Sigmoid colon (tissue), 7 donors: ENCODE measurements around the gene MRPL27. TPM values are rescaled to one million over a fixed set of nuclear protein-coding genes. Genes with fewer than 3 reads are reported as not detected.

Experiments
- DNase-seq: peaks from one replicate; pipeline ENCODE4 v3.0.0-alpha.2; 2019
- H3K27ac ChIP-seq, 4 donors: fragments of 200-600 bp; sonication (generic); one replicate each; pipeline ENCODE4 v1.5.1; 2016 to 2019; ENCODE audit warnings: mild to moderate bottlenecking in 1 of 4
- H3K27me3 ChIP-seq, 3 donors: fragments of 200-600 bp; sonication (generic); one replicate each; pipeline ENCODE4 v1.5.1; 2019; ENCODE audit warnings: mild to moderate bottlenecking in 1 of 3
- H3K36me3 ChIP-seq, 4 donors: fragments of 200-600 bp; sonication (generic); one replicate each; pipeline ENCODE4 v1.5.1; 2016 to 2019
- H3K4me1 ChIP-seq, 4 donors: fragments of 200-600 bp; sonication (generic); one replicate each; pipeline ENCODE4 v1.5.1; 2017 to 2019
- H3K4me3 ChIP-seq, 4 donors: fragments of 200-600 bp; sonication (generic); one replicate each; pipeline ENCODE4 v1.5.1; 2017 to 2019; ENCODE audit warnings: mild to moderate bottlenecking in 2 of 4, moderate library complexity in 1 of 4
- H3K9me3 ChIP-seq, 4 donors: fragments of 200-600 bp in 3 of 4; sonication (generic) in 3 of 4; one replicate each; pipeline versions ENCODE4 v1.5.1 to v1.6.1; 2013 to 2019
- EP300 ChIP-seq, 4 donors: sonication (generic); formaldehyde crosslinking; IDR thresholded peaks; one replicate each; pipeline ENCODE4 v1.6.1; 2017; ENCODE audit warnings: antibody characterized with exemption in 4 of 4
- POLR2A ChIP-seq, 2 donors: fragments of 450-650 bp; IDR thresholded peaks; one replicate each; pipeline ENCODE4 v1.6.1; 2016; ENCODE audit warnings: antibody characterized with exemption in 2 of 2, mild to moderate bottlenecking in 2 of 2, moderate library complexity in 2 of 2
- POLR2AphosphoS5 ChIP-seq, 4 donors: sonication (generic); formaldehyde crosslinking; IDR thresholded peaks; one replicate each; pipeline ENCODE4 v1.6.1; 2017; ENCODE audit warnings: antibody characterized with exemption in 4 of 4
- WGBS, 2 donors: extraction: QIAGEN DNeasy Blood & Tissue Kit; methylation state at CpG; one replicate each; pipeline ENCODE4 v1.1.7; 2013; 5-methylcytosine and 5-hydroxymethylcytosine counted together
- intact Hi-C: fragments of 100-400 bp; cut with DNase I; formaldehyde crosslinking; loops from one replicate; pipeline ENCODE4 v1.15.1; 2023
- polyA plus RNA-seq, 3 donors: library from polyadenylated mRNA; stranded (reverse); fragments of 200-250 nt; gene quantifications; one replicate each; pipeline ENCODE4 v1.2.3, GENCODE V29; 2013
- total RNA-seq, 4 donors: library from RNA; depleted of rRNA; stranded (reverse); fragments of >200 nt; gene quantifications; one replicate each; pipeline ENCODE4 v1.1.0, GENCODE V29; 2016
- TF ChIP-seq, protein P1 (sequence below), 4 experiments: fragments of 450-650 bp in 3 of 4; fragments of 200-600 bp in 1 of 4; IDR thresholded peaks; one replicate each; pipeline ENCODE4 v1.5.1; 2016 to 2019; ENCODE audit warnings: antibody characterized with exemption in 4 of 4, mild to moderate bottlenecking in 3 of 4, moderate library complexity in 2 of 4
- donor health status: healthy with polysubstance abuse.
- donor health status: Bipolar disorder and iron deficiency.
- donor health status: healthy.

The MRPL27 gene
- total and polyA plus RNA-seq, 7 donors: 64.0 to 234 (median 94.6) TPM

DNA sequence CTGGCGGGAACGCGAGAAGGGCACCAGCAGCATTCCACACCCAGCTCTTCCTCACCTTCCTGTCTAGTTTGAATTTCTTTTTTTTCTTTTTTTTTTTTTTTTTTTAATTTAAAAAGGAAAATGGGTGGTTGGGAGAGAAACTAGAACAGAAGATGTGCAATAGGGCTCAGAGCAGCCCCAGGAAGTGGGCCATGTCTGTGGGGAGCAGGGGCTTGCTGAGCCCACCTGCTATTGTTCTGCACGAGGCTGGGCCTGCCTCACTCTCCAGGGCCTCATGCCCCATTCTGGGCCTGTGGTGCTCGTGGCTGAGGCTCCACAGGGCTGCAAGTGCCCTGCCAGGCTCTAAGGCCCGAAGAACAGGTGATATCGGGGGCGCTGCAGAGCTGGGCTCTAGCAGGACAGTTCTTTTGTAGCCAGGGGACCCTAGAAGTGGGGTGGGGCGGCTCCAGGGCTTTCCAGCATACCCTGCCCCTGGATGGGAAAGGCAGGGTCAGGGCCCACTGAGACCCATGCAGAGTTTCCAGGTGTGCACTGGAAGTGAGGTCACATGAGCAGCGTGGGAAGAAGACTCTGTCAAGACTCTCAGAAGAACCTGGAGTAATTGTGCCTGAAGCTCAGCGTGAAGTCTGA lies 12.4 kb downstream of the MRPL27 start:
- H3K27ac ChIP-seq: no peak overlapping the region
- intact Hi-C loops: no loop called here
- peaks cover 0 to 23% (median 17%) of the 10 kb centered on the region in 4 donors for H3K4me1 ChIP-seq
- H3K9me3 ChIP-seq: no peaks in the 10 kb centered on the region
- H3K27me3 ChIP-seq: no peaks in the 10 kb centered on the region
- DNase-seq: peak; percentile 34
- peaks cover 18 to 64% (median 27%) of the 10 kb centered on the region in 4 donors for H3K36me3 ChIP-seq
- no peak for TF ChIP-seq EP300 (IDR thresholded peaks at IDR 0.05)
- TF ChIP-seq POLR2A (IDR thresholded peaks at IDR 0.05): no peak
- TF ChIP-seq, protein P1, sequence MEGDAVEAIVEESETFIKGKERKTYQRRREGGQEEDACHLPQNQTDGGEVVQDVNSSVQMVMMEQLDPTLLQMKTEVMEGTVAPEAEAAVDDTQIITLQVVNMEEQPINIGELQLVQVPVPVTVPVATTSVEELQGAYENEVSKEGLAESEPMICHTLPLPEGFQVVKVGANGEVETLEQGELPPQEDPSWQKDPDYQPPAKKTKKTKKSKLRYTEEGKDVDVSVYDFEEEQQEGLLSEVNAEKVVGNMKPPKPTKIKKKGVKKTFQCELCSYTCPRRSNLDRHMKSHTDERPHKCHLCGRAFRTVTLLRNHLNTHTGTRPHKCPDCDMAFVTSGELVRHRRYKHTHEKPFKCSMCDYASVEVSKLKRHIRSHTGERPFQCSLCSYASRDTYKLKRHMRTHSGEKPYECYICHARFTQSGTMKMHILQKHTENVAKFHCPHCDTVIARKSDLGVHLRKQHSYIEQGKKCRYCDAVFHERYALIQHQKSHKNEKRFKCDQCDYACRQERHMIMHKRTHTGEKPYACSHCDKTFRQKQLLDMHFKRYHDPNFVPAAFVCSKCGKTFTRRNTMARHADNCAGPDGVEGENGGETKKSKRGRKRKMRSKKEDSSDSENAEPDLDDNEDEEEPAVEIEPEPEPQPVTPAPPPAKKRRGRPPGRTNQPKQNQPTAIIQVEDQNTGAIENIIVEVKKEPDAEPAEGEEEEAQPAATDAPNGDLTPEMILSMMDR (IDR thresholded peaks at IDR 0.05): no peak
- no peak for TF ChIP-seq POLR2AphosphoS5 (IDR thresholded peaks at IDR 0.05)
- H3K4me3 ChIP-seq: no peak overlapping the region
- 86 to 91% methylated on average over 11 of the region's 11 CpGs for whole genome bisulfite sequencing, 2 donors

DNA sequence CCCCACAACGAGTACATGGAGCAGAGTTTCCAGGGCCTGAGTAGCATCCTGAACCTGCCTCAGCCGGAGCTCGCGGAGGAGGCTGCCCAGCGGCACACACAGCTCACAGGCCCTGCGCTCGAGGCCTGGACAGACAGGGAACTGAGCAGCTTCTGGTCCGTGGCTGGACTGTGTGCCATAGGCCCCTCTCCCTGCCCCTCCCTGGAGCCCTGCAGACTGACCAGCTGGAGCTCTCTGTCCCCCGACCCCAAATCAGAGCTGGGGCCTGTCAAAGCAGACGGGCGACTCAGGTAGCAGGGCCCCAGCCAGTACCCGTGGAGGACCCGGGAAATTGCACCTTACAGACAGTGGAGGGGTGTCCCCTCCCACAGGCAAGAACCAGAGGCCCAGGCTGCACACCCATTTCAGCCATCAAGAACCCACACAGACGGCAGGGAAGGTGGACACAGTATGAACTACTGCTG lies 13.0 kb downstream of the MRPL27 start:
- 87 to 88% methylated on average over 14 of the region's 14 CpGs for WGBS, 2 donors
- Histone ChIP-seq H3K36me3 (peaks cover 21 to 64% (median 30%) of the 10 kb centered on the region in 4 donors), H3K27ac (no peak overlapping the region), H3K4me3 (no peak overlapping the region), H3K27me3 (no peaks in the 10 kb centered on the region), H3K4me1 (peaks cover 0 to 23% (median 17%) of the 10 kb centered on the region in 4 donors), H3K9me3 (no peaks in the 10 kb centered on the region)
- DNase-seq: peak; percentile 61
- intact Hi-C loops: no loop called here
- TF ChIP-seq EP300 (IDR thresholded peaks at IDR 0.05) (no peak), POLR2AphosphoS5 (IDR thresholded peaks at IDR 0.05) (no peak), POLR2A (IDR thresholded peaks at IDR 0.05) (no peak)
- TF ChIP-seq, protein P1 (IDR thresholded peaks at IDR 0.05): no peak

DNA sequence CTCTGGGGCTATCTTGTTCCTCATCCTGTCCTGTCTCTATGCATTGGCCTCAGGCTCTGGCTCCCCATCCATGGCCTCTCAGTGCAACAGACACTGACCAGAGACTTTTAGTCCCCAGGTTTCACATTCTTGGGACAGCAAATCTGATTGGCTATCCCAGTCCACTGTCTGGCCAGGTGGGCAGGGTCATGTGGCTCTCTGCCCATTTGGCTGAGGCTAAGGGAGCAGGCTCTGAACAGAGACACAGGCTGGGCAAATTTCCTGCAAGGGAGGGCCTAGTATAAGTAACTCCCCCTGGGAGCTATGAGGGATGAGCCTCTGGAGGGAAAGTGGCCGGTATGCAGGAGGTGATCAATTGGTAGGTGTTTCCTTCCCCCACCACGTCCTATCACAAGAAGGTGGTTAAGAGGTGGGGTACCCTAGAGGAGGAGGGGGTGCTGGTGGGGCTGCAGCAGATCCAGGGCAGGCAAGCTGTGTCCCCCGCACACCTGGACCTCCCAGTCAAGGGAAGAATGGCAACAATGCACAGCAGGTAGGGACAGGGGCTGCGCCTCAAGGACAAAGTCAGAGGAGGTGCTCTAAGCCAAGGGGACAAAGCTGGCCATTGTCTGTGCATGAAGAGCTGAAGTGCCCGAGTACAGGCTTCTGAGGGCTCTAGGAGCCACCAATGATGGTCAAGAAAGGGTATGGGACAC lies 13.8 kb downstream of the MRPL27 start:
- intact Hi-C loops: no loop called here
- no peak overlapping the region for H3K27ac ChIP-seq
- no peaks in the 10 kb centered on the region for H3K27me3 ChIP-seq
- peak; percentile 63 for DNase-seq
- peaks cover 0 to 19% (median 17%) of the 10 kb centered on the region in 4 donors for H3K4me1 ChIP-seq
- 84 to 86% methylated on average over 5 of the region's 5 CpGs for WGBS, 2 donors
- TF ChIP-seq POLR2AphosphoS5 (IDR thresholded peaks at IDR 0.05) (no peak), POLR2A (IDR thresholded peaks at IDR 0.05) (no peak), EP300 (IDR thresholded peaks at IDR 0.05) (no peak)
- TF ChIP-seq, protein P1 (IDR thresholded peaks at IDR 0.05): no peak
- peaks cover 27 to 68% (median 38%) of the 10 kb centered on the region in 4 donors for H3K36me3 ChIP-seq
- H3K9me3 ChIP-seq: no peaks in the 10 kb centered on the region
- no peak overlapping the region for H3K4me3 ChIP-seq

DNA sequence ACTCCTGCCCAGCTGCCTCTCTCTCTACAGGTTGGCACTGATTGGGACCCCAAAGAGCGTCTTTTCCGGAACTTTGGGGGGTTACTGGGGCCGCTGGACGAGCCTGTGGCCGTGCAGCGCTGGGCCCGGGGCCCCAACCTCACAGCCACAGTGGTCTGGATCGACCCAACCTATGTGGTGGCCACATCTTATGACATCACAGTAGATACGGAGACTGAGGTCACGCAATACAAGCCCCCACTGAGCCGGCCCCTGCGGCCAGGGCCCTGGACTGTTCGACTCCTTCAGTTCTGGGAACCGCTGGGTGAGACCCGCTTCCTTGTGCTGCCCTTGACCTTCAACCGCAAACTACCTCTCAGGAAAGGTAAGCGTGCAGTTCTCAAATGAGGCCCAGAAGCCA lies 14.8 kb downstream of the MRPL27 start:
- Histone ChIP-seq H3K4me3 (no peak overlapping the region), H3K27me3 (no peaks in the 10 kb centered on the region), H3K27ac (no peak overlapping the region), H3K9me3 (no peaks in the 10 kb centered on the region), H3K36me3 (peaks cover 27 to 78% (median 41%) of the 10 kb centered on the region in 4 donors), H3K4me1 (peaks cover 0 to 12% (median 9%) of the 10 kb centered on the region in 4 donors)
- peak; percentile 46 for DNase-seq
- 95 to 97% methylated on average over 17 of the region's 17 CpGs for WGBS, 2 donors
- intact Hi-C loops: no loop called here
- no peak for TF ChIP-seq EP300 (IDR thresholded peaks at IDR 0.05)
- TF ChIP-seq POLR2A (IDR thresholded peaks at IDR 0.05): no peak
- no peak for TF ChIP-seq POLR2AphosphoS5 (IDR thresholded peaks at IDR 0.05)

DNA sequence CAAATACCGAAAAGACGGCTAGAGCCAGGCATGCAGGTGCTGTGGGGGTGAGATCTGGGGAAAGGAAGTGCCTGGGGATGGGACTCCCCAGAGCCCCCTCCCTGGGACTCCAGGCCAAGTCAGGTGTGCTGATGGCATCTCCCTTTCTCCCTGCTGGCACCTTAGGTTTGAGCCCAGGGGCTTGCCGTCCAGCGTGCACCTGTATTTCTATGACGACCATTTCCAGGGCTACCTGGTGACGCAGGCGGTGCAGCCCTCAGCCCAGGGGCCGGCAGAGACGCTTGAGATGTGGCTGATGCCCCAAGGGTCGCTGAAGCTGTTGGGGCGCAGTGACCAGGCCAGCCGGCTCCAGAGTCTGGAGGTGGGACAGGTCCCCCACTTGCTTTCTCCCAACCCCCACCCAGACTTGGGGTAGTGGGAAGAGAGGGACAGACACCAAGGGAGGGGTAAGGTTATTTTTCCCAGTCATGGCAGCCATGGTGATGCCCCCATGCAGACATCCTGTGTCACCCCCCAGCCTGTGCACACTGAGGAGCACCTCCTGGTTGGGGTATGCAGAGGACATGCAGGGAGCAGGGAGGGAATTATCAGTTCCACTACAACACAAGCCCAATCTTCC lies 16.0 kb downstream of the MRPL27 start:
- H3K4me1 ChIP-seq: peaks cover 0 to 10% (median 8%) of the 10 kb centered on the region in 4 donors
- H3K27me3 ChIP-seq: no peaks in the 10 kb centered on the region
- TF ChIP-seq POLR2A (IDR thresholded peaks at IDR 0.05) (no peak), EP300 (IDR thresholded peaks at IDR 0.05) (no peak), POLR2AphosphoS5 (IDR thresholded peaks at IDR 0.05) (no peak)
- TF ChIP-seq, protein P1 (IDR thresholded peaks at IDR 0.05): no peak
- DNase-seq: peak; percentile 46
- no peak overlapping the region for H3K4me3 ChIP-seq
- intact Hi-C loops: no loop called here
- no peak overlapping the region for H3K27ac ChIP-seq
- H3K36me3 ChIP-seq: peaks cover 27 to 78% (median 41%) of the 10 kb centered on the region in 4 donors
- no peaks in the 10 kb centered on the region for H3K9me3 ChIP-seq
- WGBS, 2 donors: 94 to 97% methylated on average over 12 of the region's 12 CpGs
